Fibroblast of lung (primary cell): ENCODE results near the gene SCN8A. TPM values are rescaled to one million over a fixed set of nuclear protein-coding genes. Genes with fewer than 3 reads are reported as not detected.

Experiments used
- DNase-seq, 2 donors: peaks; one replicate each; pipeline versions ENCODE4 v3.0.0 to v3.0.0-alpha.2; 2010; ENCODE audit warnings: low read depth in 2 of 2
- H2AFZ ChIP-seq: 2 replicates; pipeline ENCODE4 v1.5.1; 2012; ENCODE audit warnings: low read length, control low read depth, inconsistent platforms
- H3K27ac ChIP-seq: 2 replicates; pipeline ENCODE4 v1.5.1; 2011; ENCODE audit warnings: low read length, control low read depth; ENCODE audit not compliant: insufficient read depth
- H3K27me3 ChIP-seq: 2 replicates; pipeline ENCODE4 v1.5.1; 2011; ENCODE audit warnings: mild to moderate bottlenecking, low read length; ENCODE audit not compliant: control insufficient read depth, insufficient read depth
- H3K36me3 ChIP-seq: 2 replicates; pipeline ENCODE4 v1.5.1; 2011; ENCODE audit warnings: low read length; ENCODE audit not compliant: control insufficient read depth, insufficient read depth
- H3K4me1 ChIP-seq: 2 replicates; pipeline ENCODE4 v1.5.1; 2011; ENCODE audit warnings: low read length; ENCODE audit not compliant: control insufficient read depth, insufficient read depth; ENCODE audit errors: extremely low read depth
- H3K4me2 ChIP-seq: 2 replicates; pipeline ENCODE4 v1.5.1; 2011; ENCODE audit warnings: low read length, control low read depth; ENCODE audit not compliant: insufficient read depth; ENCODE audit errors: extremely low read depth
- H3K4me3 ChIP-seq, 4 experiments: fragments of 200-600 bp in 1 of 4; sonication (generic) in 1 of 4; replicated peaks in 1 of 4; 2 replicates each; pipeline ENCODE4 v1.5.1; 2011 to 2016; ENCODE audit warnings: low read length in 4 of 4, low read depth in 3 of 4, mild to moderate bottlenecking in 3 of 4, control low read depth in 2 of 4, inconsistent platforms in 1 of 4, mixed read lengths in 1 of 4; ENCODE audit not compliant: insufficient read depth in 1 of 4; ENCODE audit errors: control extremely low read depth in 1 of 4
- H3K79me2 ChIP-seq: 2 replicates; pipeline ENCODE4 v1.5.1; 2012; ENCODE audit warnings: mild to moderate bottlenecking, low read length, inconsistent platforms; ENCODE audit not compliant: control insufficient read depth, insufficient read depth
- H3K9ac ChIP-seq: 2 replicates; pipeline ENCODE4 v1.5.1; 2011; ENCODE audit warnings: mild to moderate bottlenecking, low read length, control low read depth; ENCODE audit not compliant: insufficient read depth
- H3K9me3 ChIP-seq: 2 replicates; pipeline ENCODE4 v1.5.1; 2012; ENCODE audit warnings: low read depth, low read length; ENCODE audit not compliant: control insufficient read depth, insufficient read depth
- H4K20me1 ChIP-seq: 2 replicates; pipeline ENCODE4 v1.5.1; 2011; ENCODE audit warnings: low read length; ENCODE audit not compliant: control insufficient read depth, insufficient read depth; ENCODE audit errors: extremely low read depth
- EZH2 ChIP-seq: IDR thresholded peaks from 2 replicates; pipeline ENCODE4 v1.5.1; 2012; ENCODE audit warnings: low read length, control low read depth, mild to moderate bottlenecking; ENCODE audit errors: missing control alignments
- polyA plus RNA-seq, 2 donors: library from polyadenylated mRNA; depleted of rRNA in 1 of 2; stranded (reverse) in 1 of 2; unstranded in 1 of 2; fragments of >200 nt; gene quantifications; 2 replicates each; pipeline ENCODE4 v1.2.1, GENCODE V29; 2011 to 2012; ENCODE audit warnings: missing spikeins in 1 of 2
- total RNA-seq: library from RNA; depleted of rRNA; stranded (reverse); fragments of >200 nt; gene quantifications from 2 replicates; pipeline ENCODE4 v1.2.1, GENCODE V29; 2014
- TF ChIP-seq, protein P1 (sequence below), 2 donors: IDR thresholded peaks in 1 of 2; conservative IDR thresholded peaks in 1 of 2; 1 replicate in 1 of 2; 2 replicates in 1 of 2; pipeline ENCODE4 v1.5.1; 2011 to 2012; ENCODE audit warnings: low read length in 2 of 2, control low read depth in 1 of 2, inconsistent platforms in 1 of 2, low read depth in 1 of 2, mild to moderate bottlenecking in 1 of 2

The SCN8A gene
- total and polyA plus RNA-seq, 2 donors (not counting 1 experiment from before 2014, with no cell fraction given), result 12.8 to 27.2 TPM

DNA sequence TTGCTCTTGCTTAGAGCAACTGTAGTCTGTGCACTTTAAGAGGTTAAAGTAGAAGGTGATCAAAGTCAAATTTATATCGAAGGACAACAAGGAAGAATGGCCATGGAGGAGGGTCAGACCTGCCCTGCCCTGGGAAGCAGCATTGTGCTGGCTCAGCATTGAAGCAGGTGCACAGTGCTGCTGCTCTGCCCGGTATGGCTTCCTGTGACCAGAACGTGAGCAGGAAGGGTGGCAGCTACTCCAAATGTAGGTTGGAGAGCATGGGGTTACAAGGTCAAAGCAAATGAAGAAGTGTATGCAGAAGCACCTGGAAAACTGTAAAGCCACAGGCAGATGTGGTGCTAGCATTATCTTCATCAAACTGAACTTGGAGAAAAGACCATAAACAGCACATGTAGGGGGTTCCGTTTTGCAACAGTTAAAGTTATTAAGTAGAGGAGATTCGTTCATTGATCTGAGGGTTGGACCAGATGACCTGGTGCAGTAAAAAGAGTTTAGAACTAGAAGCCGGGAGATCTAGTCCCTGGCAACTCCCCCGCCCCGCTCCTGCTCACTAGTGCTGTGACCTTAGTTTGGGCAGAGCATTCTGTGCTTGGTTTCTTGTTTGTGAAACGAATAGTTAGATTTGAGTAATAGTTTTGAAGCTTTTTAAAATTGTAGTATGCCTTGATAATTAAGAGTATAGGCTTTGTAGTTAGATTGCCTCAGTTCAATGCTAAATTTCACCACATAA is 84.2 kb downstream of the SCN8A start:
- Histone ChIP-seq H4K20me1 (no peaks in the 10 kb centered on the region), H3K4me1 (no peaks in the 10 kb centered on the region), H3K27ac (no peak overlapping the region), H3K36me3 (no peaks in the 10 kb centered on the region), H3K27me3 (no peaks in the 10 kb centered on the region), H3K9me3 (no peaks in the 10 kb centered on the region), H3K4me2 (no peak overlapping the region), H3K9ac (no peak overlapping the region), H2AFZ (no peak overlapping the region), H3K4me3 (no peak overlapping the region), H3K79me2 (no peaks in the 10 kb centered on the region)
- no peak for DNase-seq
- TF ChIP-seq, protein P1, sequence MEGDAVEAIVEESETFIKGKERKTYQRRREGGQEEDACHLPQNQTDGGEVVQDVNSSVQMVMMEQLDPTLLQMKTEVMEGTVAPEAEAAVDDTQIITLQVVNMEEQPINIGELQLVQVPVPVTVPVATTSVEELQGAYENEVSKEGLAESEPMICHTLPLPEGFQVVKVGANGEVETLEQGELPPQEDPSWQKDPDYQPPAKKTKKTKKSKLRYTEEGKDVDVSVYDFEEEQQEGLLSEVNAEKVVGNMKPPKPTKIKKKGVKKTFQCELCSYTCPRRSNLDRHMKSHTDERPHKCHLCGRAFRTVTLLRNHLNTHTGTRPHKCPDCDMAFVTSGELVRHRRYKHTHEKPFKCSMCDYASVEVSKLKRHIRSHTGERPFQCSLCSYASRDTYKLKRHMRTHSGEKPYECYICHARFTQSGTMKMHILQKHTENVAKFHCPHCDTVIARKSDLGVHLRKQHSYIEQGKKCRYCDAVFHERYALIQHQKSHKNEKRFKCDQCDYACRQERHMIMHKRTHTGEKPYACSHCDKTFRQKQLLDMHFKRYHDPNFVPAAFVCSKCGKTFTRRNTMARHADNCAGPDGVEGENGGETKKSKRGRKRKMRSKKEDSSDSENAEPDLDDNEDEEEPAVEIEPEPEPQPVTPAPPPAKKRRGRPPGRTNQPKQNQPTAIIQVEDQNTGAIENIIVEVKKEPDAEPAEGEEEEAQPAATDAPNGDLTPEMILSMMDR (conservative IDR thresholded peaks at IDR 0.05 in 1 of 2, IDR thresholded peaks at IDR 0.05 in 1 of 2; ENCODE audit: low read depth in 1 of 2, low read length in 2 of 2), result no peak
- no peak for TF ChIP-seq EZH2

DNA sequence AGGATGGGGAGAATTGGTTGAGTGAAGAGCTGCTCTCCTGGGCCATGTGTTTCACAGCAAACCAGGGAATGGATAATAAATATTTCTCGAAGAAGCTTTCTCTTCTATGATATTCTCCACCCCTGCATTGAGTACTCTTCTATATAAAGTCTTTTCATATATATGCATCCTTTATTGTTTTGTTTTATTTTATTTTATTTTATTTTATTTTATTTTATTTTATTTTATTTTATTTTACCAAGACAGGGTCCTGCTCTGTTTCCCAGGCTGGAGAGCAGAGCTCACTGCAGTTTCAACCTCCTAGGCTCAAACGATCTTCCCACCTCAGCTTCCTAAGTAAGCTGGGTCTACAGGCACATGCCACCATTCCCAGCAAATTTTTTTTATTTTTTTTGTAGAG is 85.8 kb downstream of the SCN8A start:
- H3K9ac ChIP-seq, result no peak overlapping the region
- H3K9me3 ChIP-seq, result no peaks in the 10 kb centered on the region
- no peaks in the 10 kb centered on the region for H3K36me3 ChIP-seq
- DNase-seq, result no peak
- no peaks in the 10 kb centered on the region for H4K20me1 ChIP-seq
- H2AFZ ChIP-seq, result no peak overlapping the region
- H3K79me2 ChIP-seq, result no peaks in the 10 kb centered on the region
- H3K27ac ChIP-seq, result no peak overlapping the region
- H3K4me2 ChIP-seq, result no peak overlapping the region
- no peak overlapping the region for H3K4me3 ChIP-seq
- no peaks in the 10 kb centered on the region for H3K27me3 ChIP-seq
- H3K4me1 ChIP-seq, result no peaks in the 10 kb centered on the region
- TF ChIP-seq, protein P1 (conservative IDR thresholded peaks at IDR 0.05 in 1 of 2, IDR thresholded peaks at IDR 0.05 in 1 of 2; ENCODE audit: low read depth in 1 of 2, low read length in 2 of 2), result no peak
- TF ChIP-seq EZH2, result no peak

DNA sequence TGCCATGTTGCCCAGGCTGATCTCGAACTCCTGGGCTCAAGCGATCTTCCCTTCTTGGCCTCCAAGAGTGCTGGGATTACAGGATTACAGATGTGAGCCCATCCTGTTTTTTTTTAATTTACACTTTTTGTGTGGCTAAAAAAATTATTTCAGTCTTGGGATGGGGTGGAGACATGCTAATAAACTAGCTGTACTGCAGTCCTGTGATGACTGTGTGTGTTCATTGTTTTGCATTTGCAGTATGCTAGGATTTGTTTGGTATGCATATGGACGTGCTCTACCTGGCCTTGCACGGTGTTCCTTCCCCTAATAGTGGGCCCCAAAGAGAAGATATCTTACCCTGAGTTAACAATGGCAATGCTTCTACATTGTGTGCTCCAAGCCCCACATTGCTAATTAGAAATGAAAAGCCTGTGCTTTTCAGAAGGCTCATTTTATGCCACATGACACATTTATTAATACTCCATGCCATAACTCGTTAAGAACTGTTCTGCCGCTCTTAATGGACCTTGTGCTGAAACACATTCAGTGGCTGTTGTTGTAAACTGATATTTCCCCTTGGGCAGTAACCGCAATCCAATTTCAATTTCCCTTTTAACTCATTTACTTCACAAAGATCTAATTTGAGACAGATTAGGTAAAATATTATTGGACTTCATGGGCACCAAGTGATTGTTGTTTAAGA is 86.4 kb downstream of the SCN8A start:
- H2AFZ ChIP-seq, result no peak overlapping the region
- H3K79me2 ChIP-seq, result no peaks in the 10 kb centered on the region
- no peaks in the 10 kb centered on the region for H4K20me1 ChIP-seq
- H3K27ac ChIP-seq, result no peak overlapping the region
- H3K9ac ChIP-seq, result no peak overlapping the region
- H3K4me3 ChIP-seq, result no peak overlapping the region
- H3K4me1 ChIP-seq, result no peaks in the 10 kb centered on the region
- TF ChIP-seq, protein P1 (conservative IDR thresholded peaks at IDR 0.05 in 1 of 2, IDR thresholded peaks at IDR 0.05 in 1 of 2; ENCODE audit: low read depth in 1 of 2, low read length in 2 of 2), result no peak
- no peak for TF ChIP-seq EZH2
- H3K36me3 ChIP-seq, result no peaks in the 10 kb centered on the region
- DNase-seq, result no peak
- H3K4me2 ChIP-seq, result no peak overlapping the region
- H3K9me3 ChIP-seq, result no peaks in the 10 kb centered on the region
- no peaks in the 10 kb centered on the region for H3K27me3 ChIP-seq
